NCI-H345 treated with DMSO at 0.1 percent for 48 hours (cell line): ENCODE data around the gene PBLD.
"Not testable (repeated sequence)": the region's sequence is repeated elsewhere in the genome, so short reads cannot be mapped to it uniquely, and the experiment has no call there.

Experiments used
- DNase-seq: peaks from one replicate; lab custom pipeline; 2025; ENCODE audit not compliant: unreplicated experiment; lab: John Stamatoyannopoulos, UW

The PBLD gene

GRCh38 chr10:68284062-68285001 lies 48.4 kb downstream of the PBLD start:
- no peak for DNase-seq

- DNase-seq, result no peak
These were observed 52.0 kb downstream of the PBLD start for GRCh38 chr10:68280758-68281157.

- not testable (repeated sequence) for DNase-seq
These were observed 53.6 kb downstream of the PBLD start for GRCh38 chr10:68278906-68279753.

- not testable (repeated sequence) for DNase-seq
These were observed 54.9 kb downstream of the PBLD start for GRCh38 chr10:68277814-68278213.

GRCh38 chr10:68276224-68276623 lies 56.5 kb downstream of the PBLD start:
- no peak for DNase-seq

GRCh38 chr10:68275600-68276126 lies 57.1 kb downstream of the PBLD start:
- DNase-seq, result no peak

GRCh38 chr10:68272833-68273232 lies 59.9 kb downstream of the PBLD start:
- no peak for DNase-seq

GRCh38 chr10:68271196-68271882 lies 61.4 kb downstream of the PBLD start:
- peak; percentile 1 for DNase-seq

GRCh38 chr10:68269562-68270290 lies 63.0 kb downstream of the PBLD start:
- no peak for DNase-seq

GRCh38 chr10:68261132-68261856 lies 71.4 kb downstream of the PBLD start:
- peak; percentile 1 for DNase-seq

GRCh38 chr10:68253346-68253745 lies 79.4 kb downstream of the PBLD start:
- no peak for DNase-seq

GRCh38 chr10:68251625-68252495 lies 80.9 kb downstream of the PBLD start:
- DNase-seq, result no peak

- no peak for DNase-seq
These were observed 81.6 kb downstream of the PBLD start for GRCh38 chr10:68251151-68251550.

GRCh38 chr10:68249297-68249696 lies 83.4 kb downstream of the PBLD start:
- DNase-seq, result no peak

GRCh38 chr10:68247931-68248330 lies 84.8 kb downstream of the PBLD start:
- DNase-seq, result no peak

GRCh38 chr10:68246397-68246796 lies 86.3 kb downstream of the PBLD start:
- not testable (repeated sequence) for DNase-seq

GRCh38 chr10:68242051-68242450 lies 90.7 kb downstream of the PBLD start:
- no peak for DNase-seq

GRCh38 chr10:68239596-68240150 lies 93.1 kb downstream of the PBLD start:
- DNase-seq, result no peak
